TTC549 (cell line): ENCODE data around the gene PRLR.

ENCODE experiments used
- FAIRE-seq: peaks from 2 replicates; lab custom pipeline; 2012; peaks lifted over from hg19 to GRCh38; lab: Jason Lieb, UNC

PRLR gene

DNA sequence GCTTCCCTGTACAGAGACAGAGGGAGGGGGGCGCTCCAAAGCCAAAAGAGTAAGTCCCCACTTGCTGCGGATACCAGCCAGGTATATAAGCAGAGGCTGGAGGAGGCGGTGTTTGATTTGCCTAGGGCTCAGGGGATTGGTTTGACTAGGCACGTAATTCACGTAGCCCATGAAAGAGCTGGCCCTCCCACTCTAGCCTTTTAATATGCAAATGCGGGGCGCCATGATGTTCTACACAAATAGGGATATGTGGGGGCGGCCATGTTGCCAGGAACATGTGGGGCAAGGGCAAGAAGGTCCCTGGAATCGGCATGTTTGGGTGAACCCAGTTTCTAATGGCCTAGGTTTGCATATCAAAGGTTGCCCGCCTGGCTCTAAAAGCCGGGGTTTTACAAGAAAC lies 3.3 kb upstream of the PRLR start:
- FAIRE-seq = no peak

DNA sequence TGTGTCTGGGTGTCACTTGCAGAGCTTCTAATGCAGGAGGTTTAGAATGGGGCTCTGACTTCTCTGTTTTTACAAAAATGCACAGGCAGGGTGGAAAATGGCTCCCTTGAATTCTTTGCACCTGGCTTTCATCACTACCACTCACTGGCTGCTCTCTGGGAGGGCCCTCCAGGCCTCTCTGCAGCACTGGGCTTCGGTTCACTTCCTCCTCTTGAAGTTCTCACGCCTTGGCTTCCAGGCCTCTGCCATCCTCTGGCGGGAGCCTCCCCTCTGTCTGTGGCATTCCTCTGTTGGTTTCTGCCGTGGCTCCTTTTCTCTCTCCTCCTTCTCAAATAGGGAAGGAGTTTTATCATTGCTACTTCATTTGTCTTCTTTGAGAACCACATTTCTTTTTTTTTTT lies 2.8 kb upstream of the PRLR start:
- no peak for FAIRE-seq

DNA sequence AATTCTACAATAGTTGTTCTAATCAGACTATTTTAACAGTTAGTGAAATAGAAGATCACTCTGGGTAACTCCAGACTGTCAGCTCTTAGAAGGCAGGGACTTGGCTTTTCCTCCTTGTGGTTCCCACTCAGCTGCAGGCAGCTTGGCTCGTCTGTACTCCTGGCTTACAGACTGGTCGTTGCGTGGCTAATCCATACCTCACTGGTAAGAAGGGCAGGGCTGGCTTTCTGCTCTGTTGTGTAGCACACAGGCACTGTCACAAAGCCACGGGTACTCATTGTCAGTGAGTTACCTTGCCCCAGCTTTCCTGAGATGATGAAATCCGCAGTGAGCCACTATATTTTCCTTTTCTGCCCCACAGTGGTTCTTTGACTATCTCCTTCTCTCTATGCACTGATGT lies 1.8 kb upstream of the PRLR start:
- FAIRE-seq = no peak

DNA sequence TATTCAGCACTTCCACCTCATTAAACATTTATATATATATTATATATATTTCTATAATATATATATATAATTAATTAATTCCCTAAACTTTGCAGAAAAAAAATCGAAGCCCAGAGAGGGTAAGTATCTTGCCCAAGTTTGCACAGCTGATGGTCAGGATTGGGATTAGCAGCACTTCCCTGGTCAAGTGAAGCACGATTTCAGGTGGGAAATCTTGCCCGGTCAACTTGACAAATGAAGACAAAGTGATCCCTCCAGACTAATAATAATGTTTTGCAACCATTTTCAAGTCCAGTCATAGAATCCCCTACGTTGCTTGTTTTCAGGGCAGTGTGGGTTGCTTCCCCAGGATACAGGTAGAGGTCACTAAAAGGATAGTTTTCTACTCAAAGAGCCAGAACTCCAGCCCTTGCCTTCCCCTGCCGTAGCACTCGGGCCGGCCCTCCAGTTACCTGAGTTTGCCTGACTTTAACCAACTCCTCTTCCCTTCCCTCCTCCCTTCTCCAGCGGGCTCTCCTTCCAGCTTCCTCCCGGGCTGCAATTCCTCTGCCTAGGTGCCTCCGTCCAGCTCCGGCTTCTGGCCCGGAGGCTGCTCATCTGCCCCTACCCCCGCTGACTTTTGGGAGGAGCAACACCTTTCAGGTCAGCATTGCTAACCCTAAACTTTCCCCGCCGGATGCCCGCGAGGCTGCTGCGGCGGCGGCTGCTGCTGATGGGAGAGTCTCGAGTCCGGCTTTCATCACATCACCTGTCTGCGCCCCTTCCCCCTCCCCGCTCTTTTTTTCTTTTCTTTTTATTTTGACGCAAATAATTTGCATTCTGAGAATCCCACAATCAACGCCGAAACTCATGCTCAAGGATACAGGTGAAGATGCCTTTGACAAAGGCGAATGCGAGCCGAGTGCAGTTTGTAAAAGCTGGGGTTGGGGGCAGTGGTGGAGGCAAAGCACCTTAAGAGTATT lies 930 bp downstream of the PRLR start:
- no peak for FAIRE-seq

DNA sequence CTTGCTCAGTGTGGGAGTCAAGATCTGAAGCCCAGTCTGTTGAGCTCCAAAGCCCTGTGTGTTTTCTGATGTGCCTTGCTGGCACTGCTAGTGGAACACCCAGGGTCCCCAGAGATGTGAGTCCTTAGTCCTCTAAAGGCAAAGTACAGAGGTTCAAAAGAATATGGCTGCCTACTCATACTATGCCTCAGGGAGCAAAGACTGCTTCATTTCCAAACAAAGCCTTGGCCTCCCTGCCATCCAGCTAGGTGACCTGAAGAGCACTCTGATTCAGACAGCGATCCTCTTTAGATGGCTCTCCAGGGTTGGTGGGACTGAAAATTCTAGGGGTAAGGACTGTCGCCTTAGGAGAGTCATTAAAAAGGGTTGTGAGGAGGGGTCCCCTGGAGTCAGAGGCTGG lies 2.0 kb downstream of the PRLR start:
- FAIRE-seq = no peak

DNA sequence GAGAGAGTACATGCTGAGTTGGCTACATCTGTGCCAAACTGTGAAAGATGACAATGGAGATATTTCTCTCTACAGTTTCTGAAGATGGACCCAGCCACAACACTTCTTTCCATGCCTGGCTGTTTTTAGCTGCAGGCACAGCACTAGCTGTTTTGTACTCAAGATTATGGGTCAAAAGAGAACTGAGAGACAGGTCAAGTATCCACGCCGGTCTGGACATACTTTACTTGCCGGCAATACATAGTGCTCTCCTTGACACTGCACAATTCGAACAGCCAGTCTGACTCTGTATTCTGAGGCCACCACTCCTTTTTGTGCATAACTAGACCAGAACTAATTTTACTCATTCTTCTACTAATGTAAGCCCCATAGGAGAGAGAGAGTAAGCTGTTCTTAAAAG lies 2.6 kb downstream of the PRLR start:
- no peak for FAIRE-seq

DNA sequence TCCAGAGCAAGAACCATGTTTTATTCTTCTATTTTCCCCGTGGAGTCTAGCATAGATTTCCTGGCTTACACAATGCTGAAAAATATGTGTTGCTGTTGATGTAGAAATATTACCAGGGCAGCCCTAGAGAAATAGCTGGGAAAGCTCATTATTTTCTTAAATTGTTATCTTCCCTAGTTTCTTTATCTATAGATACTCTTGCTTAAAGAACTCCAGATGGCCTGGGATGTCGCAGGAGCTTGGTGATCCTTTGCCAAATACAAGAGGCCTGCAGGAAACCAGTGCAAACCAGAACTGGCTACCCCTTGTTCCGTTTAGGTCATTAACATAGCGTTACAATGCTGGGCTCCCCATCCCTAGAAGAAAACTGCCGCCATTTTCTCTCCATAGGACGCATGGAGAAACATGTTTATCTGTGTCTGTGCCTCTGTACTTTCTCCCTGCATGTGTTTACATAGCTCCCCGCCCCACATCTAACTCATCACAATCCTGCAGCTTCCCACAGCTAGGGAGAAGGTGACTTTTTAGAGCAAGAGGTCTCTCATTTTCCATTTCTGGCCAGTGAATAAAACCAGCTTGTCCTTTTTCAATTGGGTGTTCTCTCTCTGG lies 6.4 kb downstream of the PRLR start:
- FAIRE-seq = no peak

DNA sequence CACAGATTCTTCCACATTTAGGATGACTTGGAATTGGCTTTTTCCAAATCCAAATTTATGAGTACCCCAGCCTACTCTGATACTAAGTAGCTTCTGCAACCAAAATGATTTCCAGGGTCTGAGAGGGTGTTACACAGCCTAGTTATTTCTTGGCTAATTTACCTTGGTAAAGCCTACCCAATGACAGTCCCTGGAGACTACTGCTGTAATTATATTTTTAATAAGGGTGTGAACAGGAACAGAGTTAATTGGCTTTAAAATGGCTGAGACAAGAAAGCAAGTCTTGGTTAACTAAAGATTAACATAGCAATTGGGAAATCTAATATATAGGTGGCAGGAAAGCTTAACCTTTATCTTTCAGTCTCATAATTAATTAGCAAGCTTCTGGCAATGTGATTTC lies 9.3 kb downstream of the PRLR start:
- no peak for FAIRE-seq

DNA sequence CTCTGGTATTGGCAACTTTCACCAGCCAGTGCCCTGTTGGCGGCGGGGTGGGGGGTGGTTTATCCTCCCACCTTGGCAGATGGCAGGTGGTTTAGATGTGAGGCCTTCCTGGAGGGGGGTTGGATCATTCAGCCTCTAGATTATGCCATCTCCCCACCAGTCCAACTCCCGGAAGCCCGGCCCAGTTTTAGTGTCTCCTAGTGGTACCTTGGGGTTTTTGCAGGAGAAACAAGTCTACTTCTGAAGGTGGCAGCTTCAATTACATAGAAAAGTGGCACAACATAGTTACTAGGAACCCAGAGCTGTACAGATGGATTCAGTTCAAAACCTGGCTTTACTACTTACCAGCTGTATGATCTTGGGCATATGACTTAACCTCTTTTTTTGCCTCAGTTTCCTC lies 11.3 kb downstream of the PRLR start:
- no peak for FAIRE-seq

DNA sequence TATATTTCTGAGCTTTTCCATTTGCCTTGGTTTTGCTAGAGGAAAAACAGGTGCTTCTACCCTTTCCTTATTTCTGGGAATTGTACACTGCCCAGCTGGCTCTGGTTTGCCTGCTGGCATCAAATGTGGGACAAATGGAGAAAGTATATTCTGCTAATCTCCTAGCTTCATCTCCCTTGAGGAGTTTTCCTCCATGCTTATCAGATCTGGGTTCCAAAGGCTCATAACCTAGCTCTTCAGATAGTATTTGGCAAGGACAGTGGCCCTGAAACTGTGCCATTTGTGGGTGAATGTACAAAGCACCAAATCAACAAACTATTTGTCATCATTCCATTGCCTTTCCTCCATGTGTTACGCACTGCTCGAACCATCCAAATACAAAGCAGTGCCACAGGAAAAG lies 16.2 kb downstream of the PRLR start:
- FAIRE-seq = no peak

DNA sequence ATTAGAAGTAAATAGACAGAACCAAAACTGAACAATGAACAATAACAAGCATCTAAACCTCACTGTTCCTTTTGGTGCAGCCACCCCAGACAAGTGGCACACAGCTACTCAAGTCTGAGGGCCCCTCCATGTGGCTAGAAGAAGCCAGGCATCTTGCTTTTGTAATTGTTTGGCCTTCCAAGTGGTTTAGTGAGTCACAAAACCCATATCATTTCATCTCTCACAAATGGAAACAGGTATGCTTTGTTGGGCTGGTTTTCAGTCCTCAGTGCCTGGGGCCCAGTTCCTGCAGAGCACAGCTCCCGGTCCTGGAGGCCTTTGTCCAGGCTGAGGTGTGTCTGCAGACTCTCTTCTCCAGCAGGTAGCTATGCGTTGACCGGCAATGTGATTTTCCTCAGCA lies 16.7 kb downstream of the PRLR start:
- no peak for FAIRE-seq

DNA sequence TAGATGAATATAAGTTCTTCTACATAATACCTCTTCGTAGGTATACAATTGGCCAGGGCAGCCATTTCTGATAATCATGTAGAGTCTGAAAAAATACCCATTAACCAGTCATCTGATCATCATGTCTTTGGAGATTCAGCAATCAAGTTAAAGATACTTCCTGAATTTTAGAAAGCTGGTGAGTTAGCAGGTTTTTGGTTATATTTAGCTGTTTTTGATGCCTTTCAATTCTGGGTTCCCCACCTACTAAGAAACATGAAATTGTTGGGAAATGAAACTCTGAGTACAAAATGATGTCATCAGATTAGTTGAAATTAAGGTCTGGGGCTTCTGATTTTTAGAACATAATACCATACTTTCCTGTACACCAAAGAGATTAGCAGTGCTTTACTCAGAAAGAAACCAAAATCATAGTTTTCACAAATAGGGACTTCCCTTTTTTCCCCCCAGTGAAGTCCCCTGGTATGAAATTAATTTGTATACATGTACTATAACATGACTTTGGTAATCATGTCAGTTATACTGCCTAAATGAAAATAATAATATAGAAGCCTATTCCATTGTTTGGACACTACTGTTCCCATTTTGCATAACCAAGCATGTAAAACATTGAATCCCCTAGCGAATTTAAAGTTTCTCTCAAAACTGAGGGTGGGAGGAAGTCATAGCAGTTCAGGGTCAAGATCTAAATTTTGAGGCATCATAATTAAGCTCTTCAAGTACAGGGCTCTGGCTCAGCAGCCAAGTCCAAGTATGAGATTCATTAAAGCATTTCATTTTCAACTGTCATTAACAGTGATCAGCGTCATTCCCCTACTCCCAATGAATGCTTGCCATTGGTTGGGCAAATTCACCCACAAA lies 17.9 kb downstream of the PRLR start:
- FAIRE-seq = no peak

DNA sequence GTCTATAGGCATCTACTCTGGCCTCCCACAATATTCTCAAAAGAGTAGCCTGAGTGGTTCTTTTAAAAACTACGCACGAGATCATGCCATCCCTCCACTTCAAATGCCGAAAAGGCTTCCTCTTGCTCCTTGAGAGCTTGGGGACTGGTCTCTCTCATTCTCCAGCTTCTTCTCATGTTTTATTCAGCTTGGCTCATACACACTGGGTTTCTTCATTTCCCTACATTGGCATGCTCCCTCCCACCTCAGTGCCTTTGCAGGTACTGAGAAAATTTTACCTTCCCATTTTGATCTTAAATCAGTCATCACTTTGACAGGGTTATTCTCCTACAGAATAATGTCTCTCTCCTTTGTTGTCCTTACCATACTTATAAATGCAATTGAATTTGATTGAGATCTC lies 20.4 kb downstream of the PRLR start:
- no peak for FAIRE-seq

DNA sequence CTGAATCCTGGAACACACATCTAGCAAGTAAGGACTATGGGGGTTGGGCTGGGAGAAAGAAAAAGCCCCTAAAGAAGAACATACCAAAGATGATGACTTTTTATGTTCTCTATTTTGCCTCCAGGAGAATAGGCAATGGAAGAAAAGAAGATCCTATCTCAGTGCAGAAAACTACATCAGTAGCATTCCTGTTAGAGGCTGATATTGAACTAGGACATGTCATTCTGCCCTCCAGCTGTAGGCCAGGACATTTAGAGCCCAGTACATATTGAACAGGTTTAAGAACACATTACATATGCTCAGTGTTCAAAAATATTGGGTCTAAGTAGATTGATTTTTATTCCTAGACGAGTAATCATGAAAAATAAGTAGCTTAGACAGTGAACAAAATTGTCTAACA lies 24.7 kb downstream of the PRLR start:
- no peak for FAIRE-seq

DNA sequence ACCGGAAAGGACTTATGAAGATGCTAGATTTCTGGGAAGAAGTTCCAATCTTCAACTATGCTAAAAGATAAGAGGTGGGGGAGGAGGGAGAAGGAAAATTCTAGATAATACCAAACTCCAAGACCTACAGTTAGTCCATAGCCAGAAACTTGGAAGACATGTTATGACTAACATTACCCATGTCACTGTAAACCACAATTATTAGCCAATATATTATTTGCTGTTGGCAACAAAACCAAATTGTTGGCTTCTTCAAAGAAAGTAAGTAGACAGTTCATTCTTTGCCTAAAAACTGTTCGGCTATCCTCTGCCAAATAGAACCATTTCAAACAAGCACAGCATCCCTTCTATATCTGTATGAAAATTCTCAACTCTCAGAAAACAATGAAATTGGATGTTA lies 25.1 kb downstream of the PRLR start:
- no peak for FAIRE-seq

DNA sequence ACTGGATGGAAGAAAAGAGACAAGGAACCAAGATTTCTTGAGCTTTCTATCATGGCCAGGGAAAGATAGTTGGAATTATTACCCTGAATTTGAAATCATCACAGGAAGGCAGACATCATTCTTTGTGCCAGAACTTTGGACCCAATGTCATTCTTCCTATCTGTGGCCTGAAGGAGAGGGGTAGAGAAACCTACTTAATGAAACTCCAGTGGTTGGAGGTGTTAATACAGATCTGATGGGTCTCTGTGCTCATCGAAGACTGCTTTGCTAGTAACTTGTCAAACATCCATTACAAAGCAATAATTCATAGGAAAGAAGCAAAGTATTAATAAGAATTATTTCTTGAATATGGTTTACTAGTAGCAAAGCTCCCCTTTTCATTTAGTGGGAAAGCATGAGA lies 26.9 kb downstream of the PRLR start:
- no peak for FAIRE-seq

DNA sequence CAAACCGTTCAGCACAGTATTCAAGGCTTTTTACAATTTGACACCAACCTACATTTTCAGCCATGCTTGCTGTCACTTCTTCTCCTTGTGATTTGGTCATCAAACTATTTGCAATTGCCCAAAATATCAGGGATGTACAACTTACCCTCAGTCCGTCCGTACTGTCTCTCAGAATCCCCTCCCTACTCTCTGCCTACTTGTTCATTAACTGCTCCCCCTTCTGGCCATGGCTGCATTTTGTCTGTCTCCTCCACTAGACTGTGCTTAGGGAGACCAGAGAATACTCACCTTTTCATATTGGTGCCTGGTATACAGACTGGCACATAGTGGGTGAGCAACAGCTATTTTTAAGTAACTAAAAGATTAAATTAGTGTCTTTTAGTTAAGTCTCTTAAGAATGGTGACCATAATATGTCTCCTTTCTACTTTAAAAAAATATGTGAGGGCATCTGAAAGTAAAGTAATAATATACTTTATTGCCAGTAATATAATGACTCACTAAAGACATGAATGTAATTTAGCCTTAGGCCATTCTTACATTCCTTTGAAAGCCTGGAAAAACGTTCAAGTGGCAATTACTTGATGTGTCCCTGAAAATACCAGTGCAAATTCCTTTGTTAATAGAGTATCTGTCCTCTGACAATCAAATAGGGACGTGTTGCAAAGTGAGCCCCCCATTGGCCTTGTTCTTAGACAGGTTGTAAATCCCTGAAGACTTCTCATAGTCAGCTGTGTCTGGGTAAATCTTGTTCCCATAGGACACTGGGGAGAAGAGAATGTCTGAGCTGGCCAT lies 27.8 kb downstream of the PRLR start:
- FAIRE-seq = no peak

DNA sequence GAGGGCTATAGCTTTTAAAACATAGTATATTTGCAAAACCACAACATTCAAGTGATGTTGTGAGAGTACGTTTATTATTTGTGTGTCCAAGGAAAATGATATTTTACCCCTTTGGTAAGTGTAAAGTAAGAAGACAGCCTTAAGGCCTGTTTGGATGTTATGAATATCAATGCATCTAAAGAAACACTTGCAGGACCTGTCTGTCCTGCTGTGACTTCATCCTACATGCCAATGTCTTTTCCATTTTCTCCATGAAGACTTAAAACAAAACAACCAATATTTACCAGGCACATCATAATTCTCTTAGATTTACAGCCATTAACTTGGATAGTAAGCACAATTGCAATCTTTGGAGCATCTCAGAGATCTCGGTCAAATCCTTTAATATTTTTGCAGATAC lies 29.0 kb downstream of the PRLR start:
- FAIRE-seq = no peak

DNA sequence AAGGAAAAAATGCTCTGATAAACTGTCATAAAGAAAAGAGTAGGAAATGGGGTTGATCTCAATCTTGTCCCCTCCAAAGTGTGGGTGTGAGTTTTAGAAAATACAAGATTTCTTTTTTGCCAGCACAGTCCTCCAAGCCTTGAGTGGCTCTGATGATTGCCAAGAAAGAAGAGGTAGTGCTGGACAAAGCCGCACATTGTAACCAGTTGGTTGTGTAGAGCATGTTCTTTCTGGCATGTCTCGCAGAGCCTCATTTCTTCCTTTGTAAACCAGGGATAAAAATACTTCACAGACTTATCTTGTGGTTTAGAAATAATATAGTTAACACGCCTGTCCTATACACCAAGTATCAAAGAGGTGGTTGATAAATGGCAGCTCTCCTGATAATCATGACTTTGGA lies 30.4 kb downstream of the PRLR start:
- FAIRE-seq = no peak

DNA sequence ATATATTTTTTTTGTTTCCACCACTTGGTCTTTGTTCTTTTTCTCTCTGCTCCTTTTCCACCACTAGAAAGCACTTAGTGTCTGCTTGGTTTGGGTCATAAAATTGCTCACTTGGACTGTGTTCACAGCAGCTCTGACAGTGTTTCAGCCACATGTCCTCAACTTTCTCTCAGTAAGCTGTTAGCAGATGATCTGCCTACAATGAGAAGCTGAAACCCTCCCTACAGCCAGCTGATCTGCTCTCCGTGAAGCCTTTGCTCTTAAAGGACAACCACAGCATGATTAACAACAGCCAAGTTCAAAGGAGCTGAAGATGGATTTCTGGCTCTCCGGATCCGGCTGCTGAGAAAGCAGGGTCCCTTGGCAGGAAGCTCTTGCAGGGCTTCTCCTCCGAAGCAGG lies 31.6 kb downstream of the PRLR start:
- no peak for FAIRE-seq

DNA sequence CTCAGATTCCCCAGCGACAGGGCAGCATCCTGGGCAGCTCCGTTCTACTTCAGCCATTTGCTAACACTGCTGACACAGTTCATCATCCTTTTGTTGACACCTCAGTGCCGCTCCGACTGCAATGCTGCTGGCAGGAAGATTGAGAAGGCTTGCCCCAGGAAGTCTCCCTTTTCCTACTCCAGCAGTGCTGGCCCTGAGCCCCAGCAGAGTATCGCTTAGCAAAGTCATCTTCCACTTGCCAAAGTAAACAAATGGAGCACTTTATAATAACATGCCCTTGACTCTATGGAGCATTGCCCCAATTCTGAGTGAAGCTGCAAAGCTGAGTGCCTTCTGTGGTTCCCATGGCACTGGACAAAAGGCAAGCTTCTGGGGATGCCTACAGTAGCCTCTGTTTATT lies 32.2 kb downstream of the PRLR start:
- FAIRE-seq = no peak

DNA sequence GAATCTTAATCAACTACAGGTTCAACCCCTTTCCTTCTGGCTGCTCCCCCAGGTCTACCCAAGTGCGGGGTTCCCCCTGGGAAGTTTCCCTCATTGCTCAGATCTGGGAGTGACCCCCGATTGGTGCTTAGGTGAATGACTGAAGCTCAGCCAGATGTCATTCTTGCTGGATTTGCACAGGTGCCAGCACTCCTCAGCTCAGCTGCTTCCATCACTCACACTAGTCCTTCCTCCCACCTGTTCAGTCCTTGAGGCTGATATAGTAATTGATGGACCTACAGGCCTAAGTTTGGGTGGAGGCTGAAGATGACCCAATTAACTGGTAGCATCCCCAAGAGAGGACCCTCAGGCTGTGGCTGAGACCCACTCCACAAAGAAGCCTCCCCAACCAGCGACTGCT lies 32.9 kb downstream of the PRLR start:
- no peak for FAIRE-seq
